Right cardiac atrium (tissue), 5 donors: ENCODE results near the gene SLC22A1. TPM values are rescaled to one million over a fixed set of nuclear protein-coding genes. Genes with fewer than 3 reads are reported as not detected.

Experiments used
- ATAC-seq, 2 donors: fragments of 200-7000 bp; cut with Tn5 transposase; one replicate each; pipeline versions ENCODE4 v1.8.0 to v1.9.1; 2020; ENCODE audit warnings: moderate library complexity in 2 of 2, mild to moderate bottlenecking in 1 of 2
- DNase-seq, 3 donors: peaks; one replicate each; pipeline ENCODE4 v3.0.0-alpha.2; 2020
- H3K27ac ChIP-seq: one replicate; pipeline ENCODE4 v1.5.1; 2013; ENCODE audit warnings: mild to moderate bottlenecking, low read length, control low read depth, moderate library complexity
- H3K27me3 ChIP-seq: one replicate; pipeline ENCODE4 v1.6.1; 2013; ENCODE audit not compliant: control insufficient read depth, insufficient read depth
- H3K4me1 ChIP-seq: one replicate; pipeline ENCODE4 v1.6.1; 2013; ENCODE audit warnings: low read length; ENCODE audit not compliant: control insufficient read depth, insufficient read depth
- H3K4me3 ChIP-seq: one replicate; pipeline ENCODE4 v1.5.1; 2013; ENCODE audit warnings: low read length, control low read depth
- H3K9me3 ChIP-seq: one replicate; pipeline ENCODE4 v1.6.1; 2013; ENCODE audit warnings: low read length; ENCODE audit not compliant: control insufficient read depth
- WGBS: extraction: QIAGEN DNeasy Blood & Tissue Kit; methylation state at CpG from one replicate; pipeline ENCODE4 v1.1.7; 2013; 5-methylcytosine and 5-hydroxymethylcytosine counted together
- intact Hi-C, 4 donors: fragments of 100-400 bp; cut with DNase I; formaldehyde crosslinking; loops; one replicate each; pipeline versions ENCODE4 v1.11.0 to v1.14.0; 2022 to 2023
- polyA plus RNA-seq: library from polyadenylated mRNA; stranded (reverse); fragments of 200-250 nt; gene quantifications from one replicate; pipeline ENCODE4 v1.2.3, GENCODE V29; 2013
- total RNA-seq, 4 donors: library from RNA; stranded (reverse); fragmentation: NEBNext Ultra II Directional; extraction: Animal tissue kit (Norgen Biotek cat#: 25700); gene quantifications; one replicate each; pipeline ENCODE4 v1.2.1, GENCODE V29; 2021
- donor health status: healthy with polysubstance abuse.
- donor health status: DM: no; HTN: yes; CAD: no.
- donor health status: DM: no; HTN: no; CAD: no.
- donor health status: DM: no; HTN: yes; CAD: no; lungs with severe emphysema.
- donor health status: DM: yes; HTN: yes; CAD: no.

The SLC22A1 gene
- total and polyA plus RNA-seq, 5 donors, result 0.21 to 0.97 (median 0.45) TPM; not detected in 1

- H3K4me1 ChIP-seq, result no peaks in the 10 kb centered on the region
- no peak overlapping the region for H3K27ac ChIP-seq
- no peaks in the 10 kb centered on the region for H3K27me3 ChIP-seq
- intact Hi-C loops, result no loop called here
- WGBS, result 92% methylated on average over 1 of the region's 1 CpG
- DNase-seq (no peak), ATAC-seq (no peak)
- peaks cover 2% of the 10 kb centered on the region for H3K9me3 ChIP-seq
- H3K4me3 ChIP-seq, result no peak overlapping the region
These were observed 67.2 kb downstream of the SLC22A1 start for GRCh38 chr6:160188773-160189172.

- DNase-seq (no peak), ATAC-seq (no peak)
- Histone ChIP-seq H3K27me3 (no peaks in the 10 kb centered on the region), H3K4me1 (no peaks in the 10 kb centered on the region), H3K4me3 (no peak overlapping the region), H3K27ac (no peak overlapping the region), H3K9me3 (peaks cover 2% of the 10 kb centered on the region)
- WGBS, result 78% methylated on average over 1 of the region's 1 CpG
- intact Hi-C loops, result no loop called here
These were observed 68.5 kb downstream of the SLC22A1 start for GRCh38 chr6:160190081-160190480.

- H3K9me3 ChIP-seq, result peaks cover 2% of the 10 kb centered on the region
- no peaks in the 10 kb centered on the region for H3K27me3 ChIP-seq
- no peak overlapping the region for H3K27ac ChIP-seq
- DNase-seq (no peak), ATAC-seq (no peak)
- intact Hi-C loops, result no loop called here
- H3K4me1 ChIP-seq, result no peaks in the 10 kb centered on the region
- H3K4me3 ChIP-seq, result no peak overlapping the region
These were observed 69.4 kb downstream of the SLC22A1 start for GRCh38 chr6:160190973-160191372.

- Histone ChIP-seq H3K4me1 (no peaks in the 10 kb centered on the region), H3K4me3 (no peak overlapping the region), H3K27me3 (no peaks in the 10 kb centered on the region), H3K9me3 (peaks cover 2% of the 10 kb centered on the region), H3K27ac (no peak overlapping the region)
- no peak for ATAC-seq
- DNase-seq, result no peak
- intact Hi-C loops, result no loop called here
- 97% methylated on average over 1 of the region's 1 CpG for WGBS
These were observed 71.2 kb downstream of the SLC22A1 start for GRCh38 chr6:160192840-160193239.

GRCh38 chr6:160194808-160195207 lies 73.2 kb downstream of the SLC22A1 start:
- no peaks in the 10 kb centered on the region for H3K4me1 ChIP-seq
- peaks cover 2% of the 10 kb centered on the region for H3K9me3 ChIP-seq
- H3K27me3 ChIP-seq, result no peaks in the 10 kb centered on the region
- ATAC-seq (no peak), DNase-seq (no peak)
- WGBS, result 67% methylated on average over 1 of the region's 1 CpG
- no peak overlapping the region for H3K27ac ChIP-seq
- H3K4me3 ChIP-seq, result no peak overlapping the region
- intact Hi-C loops, result no loop called here

GRCh38 chr6:160197662-160198061 lies 76.0 kb downstream of the SLC22A1 start:
- Histone ChIP-seq H3K27ac (no peak overlapping the region), H3K27me3 (no peaks in the 10 kb centered on the region), H3K4me1 (no peaks in the 10 kb centered on the region), H3K4me3 (no peak overlapping the region), H3K9me3 (no peaks in the 10 kb centered on the region)
- ATAC-seq (no peak), DNase-seq (no peak)
- intact Hi-C loops, result no loop called here

- DNase-seq (no peak), ATAC-seq (no peak)
- no peaks in the 10 kb centered on the region for H3K4me1 ChIP-seq
- no peaks in the 10 kb centered on the region for H3K9me3 ChIP-seq
- intact Hi-C loops, result no loop called here
- no peak overlapping the region for H3K27ac ChIP-seq
- no peak overlapping the region for H3K4me3 ChIP-seq
- no peaks in the 10 kb centered on the region for H3K27me3 ChIP-seq
- 17% methylated on average over 3 of the region's 3 CpGs for WGBS
These were observed 77.1 kb downstream of the SLC22A1 start for GRCh38 chr6:160198606-160199211.

- H3K9me3 ChIP-seq, result no peaks in the 10 kb centered on the region
- no peak for ATAC-seq
- WGBS, result 72% methylated on average over 2 of the region's 2 CpGs
These were observed 79.4 kb downstream of the SLC22A1 start for GRCh38 chr6:160201061-160201460.

GRCh38 chr6:160202411-160202810 lies 80.8 kb downstream of the SLC22A1 start:
- no peak for DNase-seq
- H3K27ac ChIP-seq, result no peak overlapping the region

More at GRCh38 chr6:160201061-160201460, 79.4 kb downstream of the SLC22A1 start:
- H3K4me3 ChIP-seq, result no peak overlapping the region
- no peak for DNase-seq
- H3K27me3 ChIP-seq, result no peaks in the 10 kb centered on the region
- intact Hi-C loops, result no loop called here
- H3K4me1 ChIP-seq, result no peaks in the 10 kb centered on the region
- no peak overlapping the region for H3K27ac ChIP-seq

GRCh38 chr6:160203076-160203475 lies 81.5 kb downstream of the SLC22A1 start:
- ATAC-seq (no peak), DNase-seq (no peak)
- no peaks in the 10 kb centered on the region for H3K9me3 ChIP-seq
- 65% methylated on average over 3 of the region's 3 CpGs for WGBS
- no peaks in the 10 kb centered on the region for H3K4me1 ChIP-seq
- no peak overlapping the region for H3K4me3 ChIP-seq
- intact Hi-C loops, result no loop called here
- no peaks in the 10 kb centered on the region for H3K27me3 ChIP-seq
- H3K27ac ChIP-seq, result no peak overlapping the region

More at GRCh38 chr6:160202411-160202810, 80.8 kb downstream of the SLC22A1 start:
- WGBS, result 68% methylated on average over 2 of the region's 2 CpGs
- Histone ChIP-seq H3K9me3 (no peaks in the 10 kb centered on the region), H3K27me3 (no peaks in the 10 kb centered on the region), H3K4me3 (no peak overlapping the region), H3K4me1 (no peaks in the 10 kb centered on the region)
- intact Hi-C loops, result no loop called here
- no peak for ATAC-seq

- ATAC-seq, result no peak
These were observed 81.9 kb downstream of the SLC22A1 start for GRCh38 chr6:160203522-160203921.

GRCh38 chr6:160203953-160204352 lies 82.3 kb downstream of the SLC22A1 start:
- no peak overlapping the region for H3K4me3 ChIP-seq
- WGBS, result 75% methylated on average over 2 of the region's 2 CpGs
- no peaks in the 10 kb centered on the region for H3K27me3 ChIP-seq
- H3K27ac ChIP-seq, result no peak overlapping the region
- DNase-seq (no peak), ATAC-seq (no peak)
- no peaks in the 10 kb centered on the region for H3K4me1 ChIP-seq
- H3K9me3 ChIP-seq, result no peaks in the 10 kb centered on the region
- intact Hi-C loops, result no loop called here

More at GRCh38 chr6:160203522-160203921, 81.9 kb downstream of the SLC22A1 start:
- Histone ChIP-seq H3K4me1 (no peaks in the 10 kb centered on the region), H3K9me3 (no peaks in the 10 kb centered on the region), H3K27me3 (no peaks in the 10 kb centered on the region), H3K27ac (no peak overlapping the region), H3K4me3 (no peak overlapping the region)
- no peak for DNase-seq
- intact Hi-C loops, result no loop called here
